Measurements from ENCODE around the gene MLLT6.

Gene MLLT6

DNA sequence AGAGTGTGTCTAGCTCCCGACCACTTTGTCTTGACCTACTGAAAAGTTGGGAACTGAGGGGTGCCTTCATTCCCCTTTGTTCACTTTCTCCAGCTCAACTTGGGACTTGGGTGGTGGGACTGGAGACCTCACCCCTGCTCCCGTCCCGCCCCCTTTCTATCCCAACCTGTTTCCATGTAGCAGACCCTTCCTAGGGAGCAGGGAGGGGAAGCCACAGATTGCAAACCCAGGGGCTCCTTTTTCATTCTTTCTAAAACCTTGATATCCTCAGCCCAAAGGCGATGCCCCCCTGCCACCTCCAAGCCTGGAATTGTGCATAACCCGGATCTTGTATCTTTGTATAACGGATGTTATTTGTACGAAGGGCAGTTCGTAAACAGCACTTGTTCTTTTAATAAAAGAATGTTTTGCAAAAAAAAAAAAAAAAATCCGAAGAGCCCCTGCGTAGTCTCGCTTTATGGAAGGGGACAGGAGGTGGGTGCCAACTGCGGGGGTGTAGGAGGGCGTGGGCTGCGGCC lies 24.4 kb downstream of the MLLT6 start:
- no peak for DNase-seq

DNA sequence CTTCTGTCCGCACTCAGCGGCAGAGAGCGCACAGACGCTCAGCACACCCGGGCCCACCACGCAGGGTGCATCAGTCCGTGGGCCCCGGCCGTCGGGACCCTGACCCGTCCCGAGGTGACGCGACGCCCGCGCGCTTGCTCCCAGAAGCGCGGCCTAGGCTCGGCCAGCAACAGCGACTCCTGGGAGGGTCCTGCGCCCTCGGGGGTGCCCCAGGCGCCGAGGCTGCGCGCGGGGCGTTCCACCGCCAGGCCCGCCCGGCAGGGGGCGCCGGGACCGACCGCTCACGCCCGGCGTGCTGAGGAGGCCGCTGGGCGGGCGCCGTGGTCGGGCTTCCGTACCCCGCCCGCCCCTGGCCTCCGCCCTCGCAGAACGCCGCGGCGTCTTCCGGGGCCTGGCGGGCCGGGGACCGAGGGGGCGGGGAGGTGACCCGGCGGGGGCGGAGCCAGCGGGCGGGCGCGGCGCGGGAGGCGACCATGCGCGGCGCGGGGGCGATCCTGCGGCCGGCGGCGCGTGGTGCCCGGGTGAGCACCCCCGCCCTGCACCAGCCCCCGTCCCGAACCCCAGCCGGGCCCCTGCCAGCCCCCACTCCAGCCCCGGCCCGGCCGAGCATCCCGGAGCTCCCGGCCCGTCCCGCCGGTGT lies 24.9 kb downstream of the MLLT6 start, which contains the start of gene CISD3:
TSS of gene CISD3 (plus strand) at position 456 of the 640 bp plus-strand sequence. CDS start at position 474, 18 bp downstream.
- DNase-seq, result peak; percentile 40 to 92

DNA sequence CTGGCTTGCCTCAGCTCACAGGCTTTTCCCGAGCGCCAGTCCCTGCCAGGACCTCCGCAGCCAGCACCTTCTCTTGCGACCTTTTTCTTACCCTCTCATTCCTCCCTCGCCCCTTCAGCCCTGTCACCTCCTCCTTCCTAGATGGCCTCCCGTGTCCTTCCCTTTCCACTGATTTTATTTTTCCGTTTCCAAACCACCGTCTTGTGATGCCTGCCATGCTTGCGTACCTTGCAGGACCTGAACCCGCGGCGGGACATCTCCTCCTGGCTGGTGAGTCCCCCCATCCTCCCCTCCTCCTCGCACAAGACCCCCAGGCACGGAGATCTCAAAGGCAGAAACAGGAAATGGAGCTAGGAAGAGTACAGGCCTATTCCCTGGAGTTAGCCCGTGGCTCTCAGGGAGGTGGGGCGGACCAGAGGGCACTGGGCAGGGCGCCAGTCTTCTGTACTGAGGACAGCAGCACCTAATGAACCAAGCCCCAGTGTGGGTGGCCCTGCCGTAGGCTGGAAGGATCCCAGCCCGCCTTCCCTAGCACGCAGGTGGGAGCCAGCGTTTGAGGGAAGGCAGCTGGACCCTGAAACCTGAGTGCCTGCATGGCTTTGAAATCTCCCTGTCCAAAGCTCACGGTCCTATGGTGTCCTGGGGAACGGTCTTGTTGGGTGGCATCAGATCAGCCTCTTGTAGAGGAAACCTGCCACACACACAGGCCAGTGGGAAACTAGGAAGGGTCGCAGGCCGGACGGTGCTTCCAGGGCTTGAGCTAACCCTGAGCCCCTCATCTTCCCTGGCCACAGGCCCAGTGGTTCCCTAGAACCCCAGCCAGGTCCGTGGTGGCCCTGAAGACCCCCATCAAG lies 25.7 kb downstream of the MLLT6 start:
- peak in 1 of 2 experiments; percentile 76 for DNase-seq

DNA sequence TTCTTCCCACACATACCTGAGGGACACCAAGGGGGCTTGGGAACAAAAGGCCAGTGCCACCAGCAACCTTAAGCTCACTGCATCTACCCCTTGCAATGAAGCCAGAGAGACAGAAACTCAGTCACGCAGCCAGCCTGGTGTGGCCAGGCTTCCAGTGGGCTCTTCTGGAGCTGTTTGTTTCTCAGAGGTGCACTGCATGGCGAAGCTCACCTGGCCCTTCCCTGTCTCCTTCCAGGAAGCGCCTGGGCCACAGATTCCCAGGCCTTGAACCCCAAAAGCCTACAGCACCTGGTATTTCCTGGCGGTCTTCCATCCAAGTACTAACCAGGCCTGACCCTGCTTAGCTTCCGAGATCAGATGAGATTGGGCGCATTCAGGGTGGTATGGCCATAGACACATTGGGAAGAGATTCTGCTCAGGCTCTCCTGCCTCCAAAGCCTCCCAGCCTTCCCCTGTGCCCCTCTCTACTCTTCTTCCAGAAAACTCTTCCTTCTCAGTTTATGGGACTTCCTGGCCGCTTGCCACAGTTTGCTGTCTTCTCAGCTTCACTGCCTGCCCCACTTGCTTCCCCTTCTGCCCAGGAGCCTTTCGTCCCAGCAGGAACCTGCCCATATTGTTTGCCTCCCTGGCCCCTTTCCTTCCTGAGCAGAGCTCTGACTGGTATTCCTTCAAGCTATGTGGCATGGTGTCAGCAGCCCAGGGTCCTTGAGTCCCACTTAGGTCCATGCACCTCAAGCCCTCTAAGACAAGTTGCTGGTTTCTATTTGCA lies 26.6 kb downstream of the MLLT6 start:
- no peak for DNase-seq

DNA sequence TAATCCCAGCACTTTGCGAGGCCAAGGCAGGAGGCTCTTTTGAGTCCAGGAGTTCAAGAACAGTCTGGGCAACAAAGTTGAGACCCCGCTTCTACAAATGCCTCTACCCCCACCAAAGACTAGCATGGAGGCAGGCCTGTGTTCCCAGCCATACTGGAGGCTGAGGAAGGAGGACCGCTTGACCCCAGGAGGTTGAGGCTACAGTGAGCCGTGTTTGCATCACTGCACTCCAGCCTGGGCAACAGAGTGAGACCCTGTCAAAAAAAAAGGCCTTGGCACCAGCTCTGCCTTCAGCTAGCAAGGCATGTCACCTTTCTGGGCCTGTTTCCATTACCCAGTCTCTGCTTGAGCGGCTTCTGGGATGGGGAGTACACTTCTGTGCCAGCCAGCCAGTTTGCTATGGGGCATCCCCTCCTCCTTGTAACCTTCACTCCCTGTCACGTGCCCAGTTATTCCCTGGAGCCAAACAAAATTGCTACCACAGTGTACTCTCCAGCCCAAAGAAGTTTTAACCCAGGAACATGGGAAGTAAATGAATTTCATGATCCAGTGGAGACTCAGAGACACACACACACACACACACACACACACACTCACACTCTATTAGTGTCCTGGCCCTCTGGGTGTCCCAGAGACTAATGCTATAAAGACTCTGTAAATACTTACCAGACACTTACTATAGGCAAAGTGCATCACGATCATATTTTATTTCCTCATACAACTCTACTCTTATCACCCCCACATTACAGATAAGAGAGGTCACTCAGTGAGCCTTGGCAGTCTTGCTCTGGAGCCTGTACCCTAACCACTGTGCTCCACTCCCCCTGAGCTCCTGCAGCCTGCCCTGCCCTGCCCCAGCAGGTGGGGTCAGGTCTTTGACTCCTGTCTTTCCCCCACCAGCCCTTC lies 27.6 kb downstream of the MLLT6 start:
- DNase-seq, result no peak

DNA sequence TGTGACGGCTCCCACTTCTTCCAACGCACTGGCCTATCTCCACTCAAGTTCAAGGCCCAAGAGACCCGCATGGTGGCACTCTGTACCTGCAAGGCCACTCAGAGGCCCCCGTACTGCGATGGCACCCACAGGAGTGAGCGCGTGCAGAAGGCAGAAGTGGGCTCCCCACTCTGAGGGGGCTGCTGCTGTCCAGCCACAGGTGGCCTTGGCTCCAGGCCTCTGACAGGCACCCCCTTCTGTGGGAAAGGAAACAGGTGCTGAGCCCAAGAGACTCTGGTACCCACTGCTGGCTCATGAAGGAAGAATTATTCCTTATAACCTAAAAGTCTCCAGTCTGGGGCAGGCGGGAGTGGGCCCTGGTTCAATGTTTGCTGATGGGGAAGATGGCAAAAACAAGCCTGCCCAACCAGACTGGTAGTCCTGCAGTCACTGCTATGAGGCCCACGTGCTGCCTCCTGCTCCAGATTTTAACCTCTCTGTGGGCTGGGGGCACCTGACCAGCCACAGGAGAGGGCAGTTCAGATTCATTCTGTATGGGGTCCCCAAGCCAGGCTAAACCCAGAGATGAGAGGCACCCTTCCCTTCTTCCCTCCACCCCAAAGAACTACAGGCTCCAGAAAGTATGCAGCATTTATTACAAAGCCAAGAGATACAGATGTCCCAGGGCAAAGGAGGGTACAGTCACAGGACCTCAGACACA lies 28.4 kb downstream of the MLLT6 start:
- DNase-seq, result no peak

DNA sequence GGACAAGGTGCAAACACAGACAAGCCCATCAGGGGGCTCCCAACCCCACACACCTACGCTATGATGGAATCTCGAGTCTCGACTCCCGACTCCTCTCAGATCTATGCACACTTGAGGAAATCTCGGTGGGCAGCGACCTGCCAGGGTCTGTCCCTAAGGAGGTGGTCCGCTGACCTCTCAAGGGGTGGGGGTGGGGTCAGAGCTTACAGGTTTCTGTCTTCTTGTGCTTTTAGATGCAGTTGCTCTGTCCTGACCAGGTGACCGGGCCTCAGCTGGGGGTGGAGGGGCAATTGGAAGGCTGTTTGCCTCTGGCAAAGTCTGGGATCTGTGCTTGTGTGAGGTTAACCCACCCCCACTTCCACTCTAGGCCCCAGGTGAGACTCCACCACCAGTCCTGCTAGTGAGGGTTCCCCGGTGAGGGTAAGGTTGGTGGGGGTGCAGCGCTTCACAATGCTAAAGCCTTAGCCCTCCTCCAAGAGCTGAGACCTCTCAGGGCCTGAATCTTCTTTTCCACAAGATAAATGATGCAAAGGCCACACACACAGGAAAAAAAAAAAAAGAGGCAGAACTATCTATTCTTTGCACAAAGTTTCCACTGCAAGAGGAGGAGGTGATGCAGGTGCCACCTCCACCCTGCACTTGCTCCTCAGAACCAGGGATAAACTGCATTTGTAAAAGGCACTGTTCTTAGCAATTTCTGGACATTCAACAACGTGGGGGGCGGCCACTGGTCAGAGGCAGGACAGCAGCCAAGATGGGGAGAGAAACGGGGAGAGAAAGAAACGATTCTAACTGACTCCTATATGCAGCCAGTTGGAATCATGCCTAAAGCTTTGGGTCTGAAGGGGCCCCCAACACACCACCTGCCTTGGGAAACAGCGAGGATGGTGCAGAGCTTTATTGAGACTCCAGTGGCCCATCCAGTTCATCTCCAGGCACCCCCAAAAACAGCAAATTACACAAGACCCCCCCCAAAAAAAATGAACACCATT lies 29.2 kb downstream of the MLLT6 start:
- peak in 1 of 2 experiments; percentile 46 for DNase-seq

DNA sequence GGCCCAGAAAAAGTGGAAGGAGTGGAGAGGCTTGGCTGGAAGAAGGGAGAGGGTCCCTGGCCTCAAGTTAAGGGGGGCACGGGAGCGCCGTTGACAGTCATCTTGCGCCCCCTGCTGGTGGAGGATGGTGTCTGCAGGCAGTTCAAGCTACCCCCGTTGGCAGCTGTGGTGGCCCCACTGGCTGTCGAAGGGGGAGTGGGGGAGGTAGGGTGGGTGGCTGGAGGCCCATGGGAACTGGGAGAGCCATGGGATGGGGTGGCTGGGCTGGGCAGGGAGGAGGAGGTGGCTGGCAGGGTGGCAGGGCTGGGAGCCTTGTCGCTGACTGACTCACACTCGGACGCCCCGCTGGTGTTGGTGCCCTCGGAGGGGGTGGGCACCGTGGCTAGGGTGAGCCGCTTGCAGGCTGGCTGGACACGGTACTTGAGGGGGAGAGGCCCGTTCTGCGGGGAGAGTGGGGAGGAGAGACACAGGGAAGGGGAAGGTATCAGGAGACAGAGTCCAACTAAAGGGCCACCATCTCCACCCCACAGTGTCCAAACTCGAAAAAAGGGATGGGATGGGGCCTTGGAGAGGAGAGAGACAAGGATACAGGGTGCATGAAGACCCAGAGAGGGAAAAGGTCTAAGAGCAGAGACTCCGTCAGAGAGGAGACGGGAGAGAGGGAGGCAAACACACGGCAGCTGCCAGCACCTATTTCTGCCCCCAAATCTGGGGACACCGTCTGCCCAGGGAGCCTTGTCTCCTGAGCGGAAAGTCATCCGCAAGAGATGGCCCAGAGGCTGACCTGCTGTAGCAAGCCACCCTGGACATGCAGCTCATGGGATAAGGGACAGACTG lies 30.3 kb downstream of the MLLT6 start:
- DNase-seq, result peak in 1 of 2 experiments; percentile 59

DNA sequence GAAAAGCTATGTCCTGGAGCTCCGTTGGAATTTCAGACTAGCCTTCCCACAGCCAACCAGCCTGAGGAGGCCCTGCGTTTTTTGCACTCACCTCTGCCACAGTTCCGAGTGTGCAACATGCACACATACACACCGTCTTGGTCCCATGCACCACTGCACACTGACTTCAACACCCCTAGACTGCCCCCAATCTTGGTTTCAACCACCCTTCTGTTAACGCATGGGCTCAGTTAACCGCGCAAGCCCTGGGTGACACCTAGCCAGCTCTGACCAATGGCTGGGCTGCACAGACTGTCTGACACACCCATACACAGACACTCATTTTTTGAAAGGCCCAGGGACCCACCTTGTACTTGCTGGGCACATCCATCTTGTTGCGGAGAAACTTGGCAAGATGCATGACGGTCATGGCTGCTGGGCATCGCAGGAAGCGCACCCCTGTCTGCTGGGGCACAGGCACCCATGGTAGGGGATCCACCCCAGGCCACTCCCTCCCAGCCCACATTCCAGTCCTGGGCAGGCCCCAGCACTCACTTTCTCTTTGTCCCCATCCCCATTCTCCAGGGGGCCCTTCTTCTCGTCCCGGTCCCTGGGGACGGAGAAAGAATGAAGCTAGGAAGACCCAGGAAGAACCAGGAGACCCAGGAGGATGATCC lies 33.1 kb downstream of the MLLT6 start:
- no peak for DNase-seq

DNA sequence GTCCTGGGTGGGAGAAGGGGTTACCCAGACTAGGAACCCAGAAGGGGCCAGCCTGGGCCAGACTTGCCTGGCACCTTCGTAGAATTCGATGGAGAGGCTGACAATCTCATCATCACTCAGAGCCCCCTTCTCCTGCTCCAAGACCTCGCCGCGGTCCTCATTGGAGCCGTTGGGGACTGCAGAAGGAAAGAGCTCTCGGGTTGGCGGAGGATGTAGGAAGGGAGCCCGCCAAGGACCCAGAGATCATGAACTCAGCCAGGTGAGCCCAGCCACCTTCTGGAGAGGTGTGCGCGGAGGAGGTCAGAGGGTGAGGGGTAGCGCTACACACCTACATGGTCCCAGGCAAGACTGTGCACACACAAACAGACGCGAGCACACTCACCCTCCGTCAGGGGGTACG lies 33.6 kb downstream of the MLLT6 start:
- no peak for DNase-seq

DNA sequence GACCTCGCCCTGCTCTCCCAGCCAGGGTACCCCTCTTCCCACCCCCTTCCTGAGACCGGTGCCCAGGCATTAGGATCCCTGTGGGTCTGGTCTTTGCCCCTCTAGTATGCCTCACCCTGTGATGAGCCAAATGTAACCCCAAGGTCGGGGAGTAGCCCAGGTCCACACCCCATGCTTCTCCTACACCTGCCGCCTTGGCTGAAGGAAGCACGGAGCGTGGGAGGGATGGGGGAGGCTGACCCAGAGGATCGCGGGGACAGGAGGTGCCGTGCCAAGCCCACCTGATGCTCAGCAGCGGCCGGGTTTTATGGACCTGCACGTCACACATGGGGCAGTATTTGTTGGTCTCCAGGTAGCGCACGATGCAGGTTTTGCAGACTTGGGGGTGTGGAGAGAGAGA lies 34.2 kb downstream of the MLLT6 start:
- DNase-seq, result no peak

DNA sequence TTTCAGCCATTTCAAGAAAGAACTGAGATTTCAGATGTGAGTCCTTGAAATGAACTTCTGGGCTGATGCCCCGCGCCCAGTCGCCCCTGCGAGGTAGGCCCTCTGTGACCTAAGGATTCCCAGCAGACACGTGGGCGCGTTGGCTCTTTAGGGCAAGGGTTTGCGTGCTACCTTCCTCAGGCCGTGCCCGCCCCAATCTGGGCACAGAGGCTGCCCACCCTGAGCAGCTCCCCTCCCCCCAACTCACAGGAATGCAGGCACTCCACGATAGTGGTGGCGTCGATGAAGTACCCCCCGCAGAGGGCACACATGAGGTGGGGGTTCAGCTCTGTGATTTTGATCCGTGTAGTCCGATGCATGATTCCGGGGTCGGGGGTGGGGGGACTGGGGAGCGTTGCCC lies 35.0 kb downstream of the MLLT6 start:
- no peak for DNase-seq

DNA sequence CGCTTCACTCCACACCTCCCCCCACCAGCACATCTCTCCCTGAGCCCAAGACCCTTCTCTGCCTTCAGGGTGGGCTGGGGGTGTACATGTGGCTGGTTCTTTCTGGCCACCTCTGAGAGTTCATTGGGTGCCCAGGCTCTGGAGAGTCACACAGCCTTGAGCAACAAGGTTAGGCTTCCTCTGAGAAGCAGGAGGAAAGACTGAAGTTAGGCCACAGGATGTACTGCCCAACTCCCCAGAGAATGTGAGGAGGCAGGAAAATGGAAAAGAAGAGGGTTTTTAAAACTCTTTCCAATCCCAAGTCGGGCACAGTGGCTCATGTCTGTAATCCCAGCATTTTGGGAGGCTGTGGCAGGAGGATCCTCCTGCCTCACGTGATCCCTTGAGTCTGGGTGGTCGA lies 35.7 kb downstream of the MLLT6 start:
- no peak for DNase-seq

DNA sequence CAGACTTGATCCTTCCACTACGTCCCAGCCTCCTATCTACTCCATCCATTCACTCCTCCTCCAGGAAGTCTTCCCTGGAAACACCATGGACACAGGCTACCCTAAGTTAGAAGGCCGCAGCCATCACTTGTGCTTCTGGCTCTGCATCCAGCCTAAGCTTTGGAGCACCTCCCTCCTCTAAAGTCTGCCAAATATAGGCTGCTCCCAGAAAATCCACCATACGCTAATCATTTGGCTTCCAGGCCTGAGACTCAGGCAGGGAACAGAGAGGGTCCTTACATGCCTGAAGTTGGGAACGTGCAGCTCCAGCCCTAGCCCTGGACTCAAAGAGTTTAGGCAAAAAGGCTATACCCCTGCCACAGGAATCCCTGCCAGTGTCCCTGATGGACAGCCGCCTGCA lies 36.4 kb downstream of the MLLT6 start:
- DNase-seq, result no peak

DNA sequence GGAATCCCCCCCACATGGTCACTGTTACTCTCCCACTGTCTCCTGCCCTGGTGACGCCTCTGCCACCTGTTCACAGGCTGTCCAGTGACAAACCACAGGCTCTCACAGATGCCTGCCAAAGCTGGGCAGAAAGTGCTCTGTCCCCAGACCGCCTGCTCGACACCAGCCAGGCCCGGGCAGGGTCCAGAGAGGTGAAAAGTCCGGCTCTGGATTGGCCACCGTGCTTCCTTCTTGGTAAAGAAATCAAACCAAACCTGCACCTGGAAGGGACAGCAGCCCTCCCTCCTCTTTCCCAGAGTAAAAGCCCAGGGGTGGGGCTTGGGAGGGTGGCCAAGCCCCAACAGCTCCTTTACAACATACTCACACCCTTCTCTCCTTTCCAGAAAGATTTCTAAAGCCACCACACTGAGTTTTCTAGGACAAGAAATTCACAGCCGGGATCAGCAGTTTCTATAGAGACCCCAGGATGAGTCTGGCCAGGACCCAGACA lies 36.9 kb downstream of the MLLT6 start:
- DNase-seq, result no peak

DNA sequence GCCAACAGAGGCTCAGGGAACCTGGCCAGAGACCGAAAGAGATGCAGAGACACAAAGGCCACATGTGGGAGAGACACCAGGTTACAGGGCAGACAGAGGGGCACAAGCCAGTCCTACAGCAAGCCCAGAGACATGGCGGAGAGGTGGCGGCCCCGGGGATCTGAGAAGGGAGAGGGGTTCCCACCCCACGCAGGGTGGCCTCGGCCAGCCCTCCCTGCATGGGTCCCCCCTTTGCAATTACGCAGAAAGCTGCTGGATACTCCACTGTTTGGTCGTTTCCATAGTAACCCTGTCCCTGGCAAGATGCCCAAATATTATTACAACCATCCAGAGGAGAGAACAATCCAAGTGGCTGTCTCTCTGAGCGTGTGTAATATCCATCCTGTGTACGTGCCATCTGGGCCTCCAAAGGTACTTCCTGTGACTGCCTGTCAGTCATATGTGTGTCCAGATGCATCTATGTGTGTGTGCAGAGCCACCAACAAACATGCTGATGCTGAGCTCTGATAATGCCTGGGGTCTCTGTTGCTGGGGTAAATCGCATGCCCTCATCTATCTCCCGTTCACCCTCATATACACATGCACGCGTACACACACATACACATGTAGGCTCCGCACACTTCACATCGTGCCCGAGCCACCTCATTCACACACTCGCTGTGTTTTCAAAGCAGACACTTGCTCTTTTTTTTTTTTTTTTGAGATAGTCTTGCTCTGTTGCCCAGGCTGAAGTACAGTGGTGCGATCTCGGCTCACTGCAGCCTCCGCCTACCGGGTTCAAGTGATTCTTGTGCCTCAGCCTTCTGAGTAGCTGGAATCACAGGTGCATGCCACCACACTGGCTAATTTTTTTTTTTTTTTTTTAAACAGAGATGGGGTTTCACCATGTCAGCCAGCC lies 37.6 kb downstream of the MLLT6 start:
- no peak for DNase-seq

DNA sequence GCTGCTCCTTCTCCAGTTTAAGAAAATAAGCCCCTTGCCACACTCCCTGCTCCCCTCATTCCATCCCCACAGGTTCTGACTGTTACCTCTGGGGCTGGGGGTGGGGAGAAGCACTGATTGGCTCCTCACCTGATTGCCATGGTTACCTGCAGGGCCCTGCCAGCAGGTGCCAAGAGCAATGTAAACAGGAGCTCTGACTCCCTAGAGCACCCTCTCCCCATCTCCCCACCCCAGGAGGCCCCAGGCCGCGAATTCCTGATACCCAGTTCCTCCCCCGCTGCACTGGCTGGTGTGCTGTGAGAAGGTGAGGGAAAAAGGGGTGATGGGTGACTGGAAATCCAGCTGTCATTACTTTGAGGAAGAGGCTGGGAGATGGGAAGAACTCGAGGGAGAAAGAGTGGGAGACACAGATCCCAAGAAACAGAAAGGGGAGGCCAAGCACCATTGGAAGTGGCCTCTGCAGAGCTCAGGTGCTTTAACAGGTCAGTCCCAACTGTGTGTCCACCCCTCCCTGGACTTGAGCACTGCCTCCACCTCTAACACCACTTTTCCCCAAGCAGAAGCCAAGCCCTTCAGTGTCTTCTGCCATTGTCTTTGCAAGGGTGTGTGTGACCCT lies 38.6 kb downstream of the MLLT6 start:
- DNase-seq, result peak; percentile 4 to 65

All from NCI-H526 (cell line).